PC-3 (cell line): ENCODE data around the gene BCL2L13.

Experiments
- EZH2phosphoT487 ChIP-seq: fragments of 300-600 bp; sonication (generic); IDR thresholded peaks from 2 replicates; pipeline ENCODE4 v1.6.1; 2018; ENCODE audit warnings: mild to moderate bottlenecking, antibody characterized with exemption, low read length, borderline replicate concordance
- TF ChIP-seq, protein P1 (sequence below): fragments of 300-600 bp; sonication (generic); conservative IDR thresholded peaks from 2 replicates; pipeline ENCODE4 v1.5.1; 2017; ENCODE audit warnings: antibody characterized with exemption, low read depth, mild to moderate bottlenecking, low read length

DNA sequence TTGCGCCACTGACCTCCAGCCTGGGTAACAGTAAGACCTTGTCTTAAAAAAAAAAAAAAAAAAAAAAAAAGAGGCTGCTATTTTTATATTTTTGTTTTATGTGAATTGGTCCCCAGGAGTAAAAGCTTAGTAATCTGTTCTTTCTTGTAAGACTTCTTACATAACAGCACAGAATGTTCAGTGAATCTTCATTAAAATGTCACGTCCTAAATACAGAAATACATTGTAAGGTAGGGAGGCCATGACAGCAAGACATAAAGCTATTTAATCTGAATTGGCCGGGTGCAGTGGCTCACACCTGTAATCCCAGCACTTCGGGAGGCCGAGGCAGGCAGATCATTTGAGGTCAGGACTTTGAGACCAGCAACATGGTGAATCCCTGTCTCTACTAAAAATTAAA lies 71.5 kb downstream of the BCL2L13 start:
- no peak for TF ChIP-seq EZH2phosphoT487
- TF ChIP-seq, protein P1, sequence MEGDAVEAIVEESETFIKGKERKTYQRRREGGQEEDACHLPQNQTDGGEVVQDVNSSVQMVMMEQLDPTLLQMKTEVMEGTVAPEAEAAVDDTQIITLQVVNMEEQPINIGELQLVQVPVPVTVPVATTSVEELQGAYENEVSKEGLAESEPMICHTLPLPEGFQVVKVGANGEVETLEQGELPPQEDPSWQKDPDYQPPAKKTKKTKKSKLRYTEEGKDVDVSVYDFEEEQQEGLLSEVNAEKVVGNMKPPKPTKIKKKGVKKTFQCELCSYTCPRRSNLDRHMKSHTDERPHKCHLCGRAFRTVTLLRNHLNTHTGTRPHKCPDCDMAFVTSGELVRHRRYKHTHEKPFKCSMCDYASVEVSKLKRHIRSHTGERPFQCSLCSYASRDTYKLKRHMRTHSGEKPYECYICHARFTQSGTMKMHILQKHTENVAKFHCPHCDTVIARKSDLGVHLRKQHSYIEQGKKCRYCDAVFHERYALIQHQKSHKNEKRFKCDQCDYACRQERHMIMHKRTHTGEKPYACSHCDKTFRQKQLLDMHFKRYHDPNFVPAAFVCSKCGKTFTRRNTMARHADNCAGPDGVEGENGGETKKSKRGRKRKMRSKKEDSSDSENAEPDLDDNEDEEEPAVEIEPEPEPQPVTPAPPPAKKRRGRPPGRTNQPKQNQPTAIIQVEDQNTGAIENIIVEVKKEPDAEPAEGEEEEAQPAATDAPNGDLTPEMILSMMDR = no peak
